Activated naive CD4-positive, alpha-beta T cell treated with anti-CD3 and anti-CD28 coated beads, Interleukin-2, amount 50 U/mL, for 72 hours (primary cell): ENCODE data around the gene ATP5MC3. TPM values are rescaled to one million over a fixed set of nuclear protein-coding genes. Genes with fewer than 3 reads are reported as not detected.

Source experiments
- ATAC-seq, 2 donors: fragments of 150-1000 bp; cut with Tn5 transposase; 2 replicates each; pipeline ENCODE4 v1.10.0; 2021; ENCODE audit warnings: mild to moderate bottlenecking in 2 of 2, moderate library complexity in 2 of 2
- DNase-seq, 2 donors: peaks; one replicate each; pipeline ENCODE4 v3.0.0; 2021 to 2022; ENCODE audit warnings: low spot score in 2 of 2
- H3K27ac Mint-ChIP-seq, 2 donors: one replicate each; pipeline ENCODE4 v1.8.0; 2022; ENCODE audit warnings: mild to moderate bottlenecking in 2 of 2, mixed read lengths in 2 of 2
- H3K36me3 Mint-ChIP-seq, 2 donors: one replicate each; pipeline ENCODE4 v1.8.0; 2022; ENCODE audit warnings: mixed read lengths in 2 of 2
- H3K9me3 Mint-ChIP-seq, 2 donors: one replicate each; pipeline ENCODE4 v1.8.0; 2022; ENCODE audit warnings: mixed read lengths in 2 of 2
- total RNA-seq, 2 donors: library from RNA; stranded (reverse); gene quantifications; one replicate each; pipeline ENCODE4 v1.2.3, GENCODE V29; 2022

The ATP5MC3 gene
- total RNA-seq, 2 donors from 2014 or later, result 317 to 414 TPM

DNA sequence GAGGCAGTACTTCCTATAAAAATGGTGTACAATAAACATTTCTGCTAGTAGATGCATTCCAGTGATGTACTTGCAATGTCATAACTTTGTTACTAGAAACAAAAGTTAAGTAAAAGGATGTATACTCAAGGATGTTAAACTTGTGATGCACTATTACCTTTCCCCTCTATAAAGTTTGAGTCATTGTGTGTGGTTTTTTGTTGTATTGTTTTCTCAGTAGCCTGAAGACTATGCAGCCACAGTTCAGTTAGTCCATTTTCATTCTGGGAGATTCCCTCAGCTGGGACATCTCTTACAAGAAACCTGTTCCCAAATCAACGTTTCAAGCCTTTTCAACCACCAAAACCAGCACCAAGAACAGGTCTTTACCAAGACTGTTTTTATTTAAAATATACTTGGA lies 5.6 kb downstream of the ATP5MC3 start:
- peaks cover 17 to 29% of the 10 kb centered on the region in 2 donors for H3K36me3 Mint-ChIP-seq
- H3K27ac Mint-ChIP-seq, result no peak overlapping the region
- H3K9me3 Mint-ChIP-seq, result no peaks in the 10 kb centered on the region
- DNase-seq (no peak), ATAC-seq (no peak)

DNA sequence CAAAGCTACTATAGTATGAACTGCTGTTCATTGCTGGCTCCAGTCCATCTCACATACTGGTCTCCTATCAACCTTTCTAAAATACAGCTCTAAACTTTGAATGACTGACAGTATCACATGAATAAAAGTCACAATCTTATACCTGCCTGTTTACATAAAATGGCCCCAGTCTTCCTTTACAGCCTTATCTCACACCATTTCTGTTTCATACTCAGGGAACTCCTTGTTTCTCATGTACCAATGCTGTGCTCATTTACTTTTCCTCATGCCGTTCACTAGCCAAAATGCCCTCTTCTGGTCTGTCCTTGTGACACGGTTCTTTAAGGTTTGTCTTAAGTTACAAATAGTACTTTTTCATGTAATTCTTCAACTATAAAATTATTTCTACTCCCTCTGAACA lies 6.2 kb downstream of the ATP5MC3 start:
- Mint-ChIP-seq H3K27ac (no peak overlapping the region), H3K36me3 (peaks cover 11 to 23% of the 10 kb centered on the region in 2 donors), H3K9me3 (no peaks in the 10 kb centered on the region)
- no peak for DNase-seq
- ATAC-seq, result no peak

DNA sequence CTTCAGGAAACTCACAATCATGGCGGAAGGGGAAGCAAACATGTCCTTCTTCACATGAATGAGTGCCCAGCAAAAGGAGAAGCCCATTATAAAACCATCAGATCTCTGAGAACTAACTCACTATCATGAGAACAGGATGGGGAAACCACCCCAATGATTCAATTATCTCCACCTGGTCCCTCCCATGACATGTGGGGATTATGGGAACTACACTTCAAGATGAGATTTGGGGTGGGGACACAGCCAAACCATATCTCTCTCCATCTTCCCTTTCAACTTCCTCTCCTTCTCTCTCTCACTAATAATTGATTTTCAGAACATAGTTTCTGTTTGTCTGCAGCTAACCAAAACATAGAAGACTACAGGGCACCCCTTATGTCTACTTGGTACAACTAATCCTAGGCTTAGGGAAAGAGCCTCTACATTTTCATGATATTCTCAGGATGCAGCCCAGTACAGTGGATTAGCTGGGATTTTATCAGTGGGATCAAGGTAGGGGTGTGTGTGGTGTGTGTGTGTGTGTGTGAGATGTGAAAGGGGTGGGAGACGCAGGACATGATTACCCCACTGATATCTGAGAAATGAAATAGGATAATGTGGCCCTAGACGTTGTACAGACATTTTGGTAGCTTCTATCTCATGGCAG lies 10.7 kb downstream of the ATP5MC3 start:
- ATAC-seq (no peak), DNase-seq (no peak)
- H3K36me3 Mint-ChIP-seq, result peaks cover 14 to 21% of the 10 kb centered on the region in 2 donors
- H3K9me3 Mint-ChIP-seq, result no peaks in the 10 kb centered on the region
- no peak overlapping the region for H3K27ac Mint-ChIP-seq

DNA sequence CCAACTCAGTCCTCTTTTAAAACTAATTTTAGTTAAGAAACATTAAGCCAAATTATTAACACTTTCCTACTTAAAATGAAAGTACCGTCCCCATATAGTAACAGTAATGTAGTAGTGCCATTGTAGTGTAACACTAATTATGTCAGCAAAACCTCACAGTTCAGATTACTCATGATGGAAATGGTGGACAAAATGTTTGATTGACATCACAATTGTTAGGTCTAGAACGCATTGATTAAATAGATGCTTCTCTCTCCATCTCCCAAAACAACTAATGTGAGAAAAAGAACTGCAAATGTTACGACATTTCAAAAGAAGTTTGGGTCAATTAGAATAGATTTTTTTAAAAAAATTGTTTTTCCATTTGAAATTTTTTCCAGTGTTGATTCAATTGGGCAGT lies 12.3 kb downstream of the ATP5MC3 start:
- ATAC-seq (no peak), DNase-seq (no peak)
- Mint-ChIP-seq H3K27ac (peak overlapping the region; percentile 95 to 100), H3K9me3 (no peaks in the 10 kb centered on the region), H3K36me3 (peaks cover 14% of the 10 kb centered on the region in 2 donors)

DNA sequence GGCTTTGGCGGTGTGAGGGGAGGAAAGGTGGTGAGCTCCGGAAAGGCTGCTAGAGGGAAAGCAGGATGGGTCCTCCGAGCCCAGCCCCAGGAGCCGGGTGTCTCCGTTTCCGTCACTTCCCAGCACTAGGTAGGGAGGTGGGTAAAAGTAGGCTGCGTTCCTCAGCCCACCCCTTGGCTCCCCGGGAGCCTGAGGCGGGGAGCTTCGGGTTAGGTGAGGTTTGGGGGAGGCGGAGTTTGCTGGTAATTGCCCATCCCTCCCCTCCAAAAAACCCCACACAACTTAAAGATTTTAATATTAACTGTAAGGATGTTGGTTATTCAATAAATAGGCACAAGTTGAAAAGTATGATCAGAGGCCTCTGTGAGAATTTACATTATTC lies 13.0 kb downstream of the ATP5MC3 start:
- H3K9me3 Mint-ChIP-seq, result no peaks in the 10 kb centered on the region
- DNase-seq (no peak), ATAC-seq (no peak)
- H3K36me3 Mint-ChIP-seq, result peaks cover 14% of the 10 kb centered on the region in 2 donors
- peak overlapping the region; percentile 95 to 100 for H3K27ac Mint-ChIP-seq

DNA sequence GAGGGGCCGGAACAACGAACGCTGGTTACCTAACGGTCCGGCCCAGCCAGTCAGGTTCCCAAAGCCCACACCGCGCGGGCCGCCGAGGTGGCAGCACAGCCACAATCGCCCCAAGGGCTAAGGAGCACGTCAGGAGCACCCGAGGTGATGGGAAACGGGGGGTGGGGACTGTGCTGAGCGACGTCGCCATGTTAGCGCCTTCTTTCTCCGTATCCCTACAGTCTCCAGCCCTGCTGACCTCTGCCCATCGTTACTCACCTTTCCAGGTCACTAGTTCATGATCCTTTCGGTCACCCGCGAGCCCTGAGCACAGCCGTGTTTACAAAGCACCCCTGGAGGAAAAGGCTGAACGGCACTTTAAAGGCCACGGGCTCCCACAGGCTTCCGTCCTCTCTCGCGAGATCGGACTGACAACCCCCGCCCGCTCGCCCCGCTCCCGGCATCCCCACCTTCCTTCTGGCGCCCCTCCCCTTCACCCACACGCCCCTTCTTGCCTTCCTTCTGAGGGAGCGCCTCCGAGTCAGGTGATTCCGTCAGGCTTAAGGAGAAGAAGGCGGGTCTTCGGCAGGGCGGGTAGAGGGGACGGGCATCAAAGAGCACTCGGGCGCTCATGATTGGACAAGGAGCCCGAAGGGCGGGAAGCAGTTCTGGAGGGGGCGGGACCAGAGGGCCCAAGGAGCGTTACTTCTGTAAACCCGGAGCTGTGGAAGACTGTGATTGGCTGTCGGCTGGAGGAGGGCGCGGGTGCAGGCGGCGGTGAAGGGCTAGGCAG lies 13.5 kb downstream of the ATP5MC3 start, which contains the start of gene ATF2:
TSS of gene ATF2 (minus strand) at position 412 of the 772 bp plus-strand sequence. CDS start 31,760 bp downstream, outside the sequence.
- Mint-ChIP-seq H3K36me3 (peaks cover 14 to 19% of the 10 kb centered on the region in 2 donors), H3K9me3 (no peaks in the 10 kb centered on the region), H3K27ac (peak within 1 kb of the TSS; percentile 95 to 100)
- DNase-seq (peak; percentile 92 to 98), ATAC-seq (peak; percentile 92 to 93)

DNA sequence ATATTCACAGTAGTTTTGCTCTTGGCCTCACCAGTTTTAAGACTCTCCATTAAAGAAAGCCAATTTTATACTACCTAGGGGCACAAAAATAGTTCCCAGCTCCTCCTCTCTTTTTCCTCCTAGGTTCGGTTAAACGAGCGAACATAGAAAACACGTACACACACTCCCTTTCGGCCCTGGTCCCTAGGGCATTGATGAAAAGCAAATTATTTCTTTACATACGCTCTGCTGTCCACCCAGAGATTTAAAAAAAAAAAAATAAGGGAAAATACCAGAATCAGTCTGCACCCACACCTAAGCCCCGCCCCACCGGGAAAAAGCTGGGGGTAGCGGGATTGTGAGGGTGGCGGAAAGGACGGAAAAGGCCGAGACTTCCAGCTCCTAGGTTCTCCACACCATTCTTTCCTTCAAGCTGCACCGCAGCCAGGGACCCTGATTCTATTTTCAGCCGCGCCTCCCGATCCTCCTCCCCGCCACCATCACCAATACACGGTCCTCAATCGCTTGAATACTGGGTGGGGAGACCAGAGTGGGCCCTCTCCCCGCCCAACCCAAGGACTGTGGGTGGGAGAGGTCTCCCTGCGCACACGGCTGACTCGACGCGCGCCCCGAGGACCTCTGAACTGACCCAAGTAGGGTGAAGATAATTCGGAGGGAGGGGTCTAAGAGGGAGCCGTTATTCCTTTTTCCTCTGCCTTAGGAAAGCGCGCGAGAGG lies 14.3 kb downstream of the ATP5MC3 start:
- peak overlapping the region; percentile 95 to 100 for H3K27ac Mint-ChIP-seq
- ATAC-seq (peak; percentile 5 to 14), DNase-seq (peak in 1 of 2 donors; percentile 13)
- H3K9me3 Mint-ChIP-seq, result no peaks in the 10 kb centered on the region
- peaks cover 14 to 19% of the 10 kb centered on the region in 2 donors for H3K36me3 Mint-ChIP-seq

DNA sequence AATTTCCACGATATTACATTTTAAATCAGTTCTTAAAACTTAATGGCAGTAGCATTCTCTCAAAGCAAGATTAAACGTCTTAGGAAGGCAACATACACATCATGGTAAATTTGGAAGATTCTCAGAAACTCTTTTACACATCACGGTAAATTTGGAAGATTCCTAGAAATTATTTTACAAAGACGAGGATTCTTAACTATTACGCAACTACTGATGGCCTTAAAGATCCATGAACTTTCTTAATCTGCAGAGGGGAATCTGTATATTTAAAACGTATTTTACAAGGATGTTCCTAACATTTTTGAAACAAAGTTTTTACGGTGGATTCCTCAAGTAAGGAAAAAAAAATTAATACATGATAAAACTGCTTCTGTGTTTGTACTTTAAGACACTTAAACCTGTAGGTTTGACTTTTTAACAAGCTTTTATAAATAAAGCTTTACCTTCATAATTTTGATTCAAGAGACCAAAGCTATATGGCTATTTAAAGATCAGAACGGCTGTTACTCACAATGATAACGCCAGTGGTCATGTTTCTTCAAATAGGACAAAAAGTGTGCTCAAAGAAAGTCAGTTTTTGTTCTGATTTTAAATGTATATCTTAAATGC lies 15.2 kb downstream of the ATP5MC3 start:
- ATAC-seq, result no peak
- H3K9me3 Mint-ChIP-seq, result no peaks in the 10 kb centered on the region
- peaks cover 14 to 19% of the 10 kb centered on the region in 2 donors for H3K36me3 Mint-ChIP-seq
- DNase-seq, result no peak
- H3K27ac Mint-ChIP-seq, result peak overlapping the region in 1 of 2 donors; percentile 95

DNA sequence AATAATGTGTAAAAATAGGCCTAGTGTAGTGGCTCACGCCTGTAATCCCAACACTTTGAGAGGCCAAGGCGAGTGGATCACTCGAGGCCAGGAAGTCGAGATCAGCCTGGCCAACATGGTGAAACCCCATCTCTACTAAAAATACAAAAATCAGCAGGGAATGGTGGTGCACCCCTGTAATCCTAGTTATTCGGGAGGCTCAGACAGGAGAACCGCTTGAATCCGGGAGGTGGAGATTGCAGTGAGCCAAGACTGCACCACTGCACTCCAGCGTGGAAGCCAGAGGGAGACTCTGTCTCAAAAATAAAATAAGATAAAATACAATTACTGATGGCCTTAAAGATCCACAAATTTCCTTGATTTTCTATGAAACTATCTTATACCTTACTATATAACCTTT lies 17.3 kb downstream of the ATP5MC3 start:
- Mint-ChIP-seq H3K27ac (no peak overlapping the region), H3K9me3 (no peaks in the 10 kb centered on the region), H3K36me3 (peaks cover 14 to 19% of the 10 kb centered on the region in 2 donors)
- DNase-seq (no peak), ATAC-seq (no peak)

DNA sequence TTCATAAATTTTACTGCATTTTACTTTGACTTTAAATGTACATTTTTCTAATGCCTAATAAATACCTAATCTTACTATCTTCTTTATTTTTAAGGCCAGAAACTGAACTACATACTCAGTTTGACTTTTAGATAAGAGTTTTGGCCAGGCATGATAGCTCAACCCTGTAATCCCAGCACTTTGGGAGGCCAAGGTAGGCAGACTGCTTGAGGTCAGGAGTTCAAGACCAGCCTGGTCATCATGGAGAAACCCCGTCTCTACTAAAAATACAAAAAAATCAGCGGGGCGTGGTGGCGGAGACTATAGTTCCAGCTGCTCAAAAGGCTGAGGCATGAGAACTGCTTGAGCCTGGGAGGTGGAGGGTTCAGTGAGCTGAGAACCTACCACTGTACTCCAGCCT lies 22.6 kb downstream of the ATP5MC3 start:
- Mint-ChIP-seq H3K27ac (no peak overlapping the region), H3K9me3 (no peaks in the 10 kb centered on the region), H3K36me3 (peaks cover 0 to 5% of the 10 kb centered on the region in 2 donors)
- no peak for ATAC-seq
- no peak for DNase-seq

DNA sequence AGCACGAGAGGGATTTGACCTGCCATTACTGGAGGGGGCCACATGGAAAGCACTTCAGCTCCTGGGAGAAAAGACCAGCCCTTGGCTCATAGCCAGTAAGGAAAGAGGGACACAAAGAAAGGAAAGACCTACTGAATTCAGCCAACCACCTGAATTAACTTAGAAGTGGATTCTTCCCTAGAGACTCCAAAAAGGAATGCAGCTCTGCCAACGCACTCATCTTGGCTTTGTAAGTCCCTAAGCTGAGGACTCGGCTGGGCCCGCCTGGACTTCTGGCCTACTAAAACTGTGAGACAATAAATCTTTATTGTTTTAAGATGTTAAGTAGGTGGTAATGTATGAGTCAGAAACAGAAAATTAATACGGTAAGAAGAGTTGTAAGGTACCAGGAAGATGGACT lies 25.0 kb downstream of the ATP5MC3 start:
- Mint-ChIP-seq H3K9me3 (no peaks in the 10 kb centered on the region), H3K36me3 (no peaks in the 10 kb centered on the region), H3K27ac (no peak overlapping the region)
- DNase-seq (no peak), ATAC-seq (no peak)

DNA sequence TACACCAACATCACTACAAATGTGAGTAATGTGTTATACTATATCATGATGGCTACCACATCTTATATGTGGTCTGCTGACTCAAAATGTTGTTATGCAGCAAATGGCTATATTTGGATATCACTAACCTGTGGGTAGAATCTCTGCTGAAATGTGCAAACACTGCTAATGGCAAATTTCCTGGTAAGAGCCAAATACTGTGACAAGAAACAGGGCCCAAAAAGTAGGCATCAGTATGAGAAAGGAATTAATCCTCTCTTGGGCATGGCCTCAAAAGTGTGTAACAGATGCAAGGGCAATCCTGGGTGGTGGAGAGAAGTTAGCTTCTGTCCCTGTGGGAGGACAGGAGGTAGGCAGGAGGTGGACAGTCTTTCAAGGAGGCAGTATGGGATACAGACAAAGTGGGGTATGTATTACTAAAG lies 26.8 kb downstream of the ATP5MC3 start:
- DNase-seq (peak in 1 of 2 donors; percentile 25), ATAC-seq (peak; percentile 68 to 91)
- no peaks in the 10 kb centered on the region for H3K9me3 Mint-ChIP-seq
- H3K36me3 Mint-ChIP-seq, result peaks cover under 1 to 11% of the 10 kb centered on the region in 2 donors
- peak overlapping the region; percentile 29 to 91 for H3K27ac Mint-ChIP-seq

DNA sequence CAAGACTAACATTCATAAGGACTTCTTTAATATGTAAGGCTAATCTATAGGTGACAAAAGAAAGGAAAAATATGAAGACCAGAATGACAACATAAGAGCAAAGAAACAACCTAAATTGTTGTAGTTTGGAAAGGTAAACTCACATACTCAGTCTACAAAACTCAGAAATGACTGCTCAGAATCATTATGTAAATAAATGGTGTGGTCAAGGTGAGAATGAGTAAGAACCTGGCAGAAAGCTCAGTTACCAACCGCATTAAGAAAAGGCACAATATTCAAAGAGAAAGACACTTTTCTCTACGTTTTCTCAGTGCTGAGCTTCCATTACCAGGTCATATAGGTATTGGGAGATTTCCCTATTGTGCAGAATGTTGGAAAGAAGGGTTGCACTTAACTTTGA lies 29.3 kb downstream of the ATP5MC3 start:
- DNase-seq (no peak), ATAC-seq (peak; percentile 71 to 81)
- peaks cover 7 to 21% of the 10 kb centered on the region in 2 donors for H3K36me3 Mint-ChIP-seq
- no peaks in the 10 kb centered on the region for H3K9me3 Mint-ChIP-seq
- no peak overlapping the region for H3K27ac Mint-ChIP-seq

DNA sequence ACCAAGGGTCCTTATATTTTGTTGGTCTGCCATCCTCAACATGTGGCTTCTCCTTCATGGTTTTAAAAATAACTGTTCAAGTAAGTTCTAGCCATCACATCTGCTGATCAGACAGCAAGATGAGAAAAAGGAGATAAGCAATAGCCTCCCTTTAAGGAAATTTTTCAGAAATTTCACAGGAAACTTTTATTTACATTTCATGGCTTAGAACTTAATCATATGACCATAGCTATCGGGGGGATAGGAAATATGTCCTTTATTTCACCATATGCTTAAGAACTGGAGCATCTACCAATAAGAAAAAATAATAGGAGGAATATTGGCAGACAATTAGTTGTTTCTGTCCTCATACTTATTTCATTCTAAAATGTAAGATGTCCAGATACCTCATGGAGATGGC lies 29.7 kb downstream of the ATP5MC3 start:
- Mint-ChIP-seq H3K27ac (no peak overlapping the region), H3K36me3 (peaks cover 7 to 21% of the 10 kb centered on the region in 2 donors), H3K9me3 (no peaks in the 10 kb centered on the region)
- ATAC-seq, result no peak
- DNase-seq, result no peak

DNA sequence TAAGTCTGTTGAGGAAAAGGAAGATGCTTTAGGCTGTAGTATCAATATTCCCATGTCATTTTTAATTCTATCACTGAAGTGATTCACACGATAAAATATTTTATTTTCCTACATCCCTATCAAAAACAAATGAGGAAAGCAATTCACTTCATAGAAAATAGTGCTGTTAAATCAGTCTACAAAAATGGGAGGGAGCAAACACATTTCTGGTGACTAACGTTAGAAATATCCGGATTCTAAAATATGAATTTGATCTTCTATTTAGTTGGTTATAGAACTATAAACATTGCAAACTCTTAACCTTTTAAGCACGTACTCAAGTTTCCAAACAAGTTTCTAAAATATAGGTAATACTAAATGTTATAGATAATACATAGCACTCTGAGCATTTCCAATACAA lies 34.3 kb downstream of the ATP5MC3 start:
- no peaks in the 10 kb centered on the region for H3K9me3 Mint-ChIP-seq
- ATAC-seq (no peak), DNase-seq (no peak)
- H3K27ac Mint-ChIP-seq, result no peak overlapping the region
- H3K36me3 Mint-ChIP-seq, result peaks cover 7 to 39% of the 10 kb centered on the region in 2 donors

DNA sequence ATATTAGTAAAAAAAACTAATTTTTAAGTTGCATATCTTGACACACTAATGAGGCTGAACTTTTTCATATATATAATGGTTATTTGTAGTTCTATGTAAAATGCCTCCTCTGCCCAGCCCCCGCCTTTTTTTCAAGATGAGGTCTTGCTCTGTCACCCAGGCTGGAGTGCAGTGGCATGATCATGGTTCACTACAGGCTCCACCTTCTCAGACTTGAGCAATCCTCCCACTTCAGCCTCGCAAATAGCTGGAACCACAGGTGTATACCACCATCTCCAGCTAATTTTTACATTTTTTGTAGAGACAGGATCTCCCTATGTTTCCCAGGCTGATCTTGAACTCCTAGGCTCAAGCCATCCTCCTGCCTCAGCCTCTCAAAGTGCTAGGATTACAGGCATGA lies 37.8 kb downstream of the ATP5MC3 start:
- Mint-ChIP-seq H3K36me3 (peaks cover 0 to 18% of the 10 kb centered on the region in 2 donors), H3K27ac (no peak overlapping the region), H3K9me3 (no peaks in the 10 kb centered on the region)
- no peak for DNase-seq
- ATAC-seq, result no peak

DNA sequence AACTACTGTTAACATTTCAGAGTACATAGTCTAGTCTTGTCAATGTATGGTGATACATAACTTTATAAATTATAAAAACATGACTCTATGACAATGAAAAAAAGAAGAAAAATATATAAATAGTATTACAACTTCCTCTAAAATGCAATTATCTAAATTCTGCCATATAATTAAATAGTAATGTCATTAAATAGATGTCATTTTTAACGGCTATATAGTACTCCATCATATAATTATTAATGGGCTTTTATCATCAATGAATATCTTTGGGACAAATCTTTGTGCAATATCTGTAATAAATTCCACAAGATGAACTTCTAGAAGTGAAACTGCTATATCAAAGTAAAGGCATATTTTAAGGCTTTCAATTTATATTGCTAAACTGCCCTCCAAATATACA lies 38.3 kb downstream of the ATP5MC3 start:
- no peak for DNase-seq
- Mint-ChIP-seq H3K27ac (no peak overlapping the region), H3K9me3 (no peaks in the 10 kb centered on the region), H3K36me3 (peaks cover 0 to 18% of the 10 kb centered on the region in 2 donors)
- no peak for ATAC-seq
